ENCODE data around the gene TMEM242. TPM values are rescaled to one million over a fixed set of nuclear protein-coding genes. Genes with fewer than 3 reads are reported as not detected.
A peak's percentile ranks its signal among the peaks of the same experiment; 100 is the strongest.

TMEM242 gene
- total RNA-seq, 4 donors from 2014 or later: 3.9 to 7.7 (median 6.3) TPM

- Histone ChIP-seq H3K36me3 (no peaks in the 10 kb centered on the region), H3K4me1 (peaks cover 49 to 61% of the 10 kb centered on the region in 2 donors), H3K27me3 (no peaks in the 10 kb centered on the region), H3K4me3 (no peak overlapping the region), H3K9me3 (no peaks in the 10 kb centered on the region), H3K27ac (peak overlapping the region; percentile 32 to 69 (median 50))
- in situ Hi-C loops (cut with MboI; ENCODE audit: low sequenced_read_pairs in 4 of 4) (no loop called here), intact Hi-C loops (cut with DNase I; ENCODE audit: low total_unique reads) (loop anchor here (5.0 to 10.0 kb wide), 4 partner anchors 57 to 1929 kb away; partner anchors contain the start of genes DYNLT1 and TFB1M)
- DNase-seq: peak; percentile 69 to 73
- ATAC-seq: peak; percentile 79 to 82
- no peak for TF ChIP-seq CTCF (IDR thresholded peaks at IDR 0.05 in 4 of 5, conservative IDR thresholded peaks at IDR 0.05 in 1 of 5)
- TF ChIP-seq POLR2A (IDR thresholded peaks at IDR 0.05): no peak
Measured at GRCh38 chr6:157244175-157244574, 79.1 kb downstream of the TMEM242 start.

- Histone ChIP-seq H3K9me3 (no peaks in the 10 kb centered on the region), H3K27me3 (no peaks in the 10 kb centered on the region), H3K36me3 (no peaks in the 10 kb centered on the region), H3K27ac (peak overlapping the region; percentile 87 to 91 (median 91)), H3K4me3 (no peak overlapping the region), H3K4me1 (peaks cover 49 to 61% of the 10 kb centered on the region in 2 donors)
- intact Hi-C loops (cut with DNase I; ENCODE audit: low total_unique reads): loop anchor here (5.0 to 10.0 kb wide), 4 partner anchors 55 to 1928 kb away; partner anchors contain the start of genes DYNLT1 and TFB1M
- ATAC-seq (no peak), DNase-seq (no peak)
- in situ Hi-C loops (cut with MboI; ENCODE audit: low sequenced_read_pairs in 4 of 4): no loop called here
- TF ChIP-seq CTCF (IDR thresholded peaks at IDR 0.05 in 4 of 5, conservative IDR thresholded peaks at IDR 0.05 in 1 of 5): no peak
- TF ChIP-seq POLR2A (IDR thresholded peaks at IDR 0.05): no peak
Measured at GRCh38 chr6:157242791-157243190, 80.5 kb downstream of the TMEM242 start.

GRCh38 chr6:157240960-157241311, 82.4 kb downstream of the TMEM242 start:
- no peak for ATAC-seq
- intact Hi-C loops (cut with DNase I; ENCODE audit: low total_unique reads): loop anchor here (5.0 to 10.0 kb wide), 4 partner anchors 54 to 1926 kb away; partner anchors contain the start of genes DYNLT1 and TFB1M
- Histone ChIP-seq H3K9me3 (no peaks in the 10 kb centered on the region), H3K36me3 (no peaks in the 10 kb centered on the region), H3K4me1 (peaks cover 51 to 56% of the 10 kb centered on the region in 2 donors), H3K27me3 (peaks cover 0 to 4% (median 0%) of the 10 kb centered on the region in 3 donors), H3K27ac (peak overlapping the region; percentile 87 to 91 (median 91)), H3K4me3 (peak overlapping the region; percentile 30 to 61 (median 50))
- TF ChIP-seq POLR2A (IDR thresholded peaks at IDR 0.05): no peak
- in situ Hi-C loops (cut with MboI; ENCODE audit: low sequenced_read_pairs in 4 of 4): no loop called here
- no peak for DNase-seq

GRCh38 chr6:157240059-157240959, 83.0 kb downstream of the TMEM242 start:
- Histone ChIP-seq H3K4me1 (peaks cover 53 to 56% of the 10 kb centered on the region in 2 donors), H3K27me3 (peaks cover 0 to 9% (median 0%) of the 10 kb centered on the region in 3 donors), H3K4me3 (peak overlapping the region; percentile 30 to 61 (median 50)), H3K36me3 (no peaks in the 10 kb centered on the region), H3K9me3 (no peaks in the 10 kb centered on the region), H3K27ac (peak overlapping the region; percentile 87 to 91 (median 91))
- intact Hi-C loops (cut with DNase I; ENCODE audit: low total_unique reads) (loop anchor here (5.0 to 10.0 kb wide), 4 partner anchors 53 to 1926 kb away; partner anchors contain the start of genes DYNLT1 and TFB1M), in situ Hi-C loops (cut with MboI; ENCODE audit: low sequenced_read_pairs in 4 of 4) (no loop called here)
- TF ChIP-seq POLR2A (IDR thresholded peaks at IDR 0.05): no peak
- no peak for TF ChIP-seq CTCF (IDR thresholded peaks at IDR 0.05 in 4 of 5, conservative IDR thresholded peaks at IDR 0.05 in 1 of 5)
- DNase-seq (peak; percentile 73 to 78), ATAC-seq (peak; percentile 34 to 67)

GRCh38 chr6:157239671-157240058, 83.7 kb downstream of the TMEM242 start:
- H3K27ac ChIP-seq: peak overlapping the region; percentile 87 to 91 (median 91)
- intact Hi-C loops (cut with DNase I; ENCODE audit: low total_unique reads): loop anchor here (5.0 to 10.0 kb wide), 4 partner anchors 52 to 1925 kb away; partner anchors contain the start of genes DYNLT1 and TFB1M
- no peak for ATAC-seq

More at GRCh38 chr6:157239671-157240058, 83.7 kb downstream of the TMEM242 start:
- H3K27me3 ChIP-seq: peaks cover 0 to 14% (median 0%) of the 10 kb centered on the region in 3 donors
- H3K4me3 ChIP-seq: peak overlapping the region in 3 of 4 donors; percentile 30 to 61 (median 52)
- peaks cover 52 to 53% of the 10 kb centered on the region in 2 donors for H3K4me1 ChIP-seq
- no peak for TF ChIP-seq CTCF (IDR thresholded peaks at IDR 0.05 in 4 of 5, conservative IDR thresholded peaks at IDR 0.05 in 1 of 5)
- TF ChIP-seq POLR2A (IDR thresholded peaks at IDR 0.05): no peak
- H3K36me3 ChIP-seq: no peaks in the 10 kb centered on the region
- in situ Hi-C loops (cut with MboI; ENCODE audit: low sequenced_read_pairs in 4 of 4): no loop called here
- no peak for DNase-seq
- no peaks in the 10 kb centered on the region for H3K9me3 ChIP-seq
